ENCODE measurements around the gene PLXDC1. TPM values are rescaled to one million over a fixed set of nuclear protein-coding genes. Genes with fewer than 3 reads are reported as not detected.
"Not testable (repeated sequence)": the region's sequence is repeated elsewhere in the genome, so short reads cannot be mapped to it uniquely, and the experiment has no call there.

The PLXDC1 gene
- total RNA-seq, 6 donors from 2014 or later = 3.8 to 47.1 (median 10.5) TPM

- Histone ChIP-seq H3K27ac (no peak overlapping the region), H3K4me3 (no peak overlapping the region), H3K27me3 (no peaks in the 10 kb centered on the region), H3K36me3 (no peaks in the 10 kb centered on the region), H3K9me3 (no peaks in the 10 kb centered on the region), H3K4me1 (no peaks in the 10 kb centered on the region)
- TF ChIP-seq CTCF (IDR thresholded peaks at IDR 0.05) (no peak), POLR2AphosphoS5 (IDR thresholded peaks at IDR 0.05) (no peak), EP300 (IDR thresholded peaks at IDR 0.05) (no peak), POLR2A (IDR thresholded peaks at IDR 0.05) (no peak)
- DNase-seq (no peak), ATAC-seq (ENCODE audit: low FRiP score in 2 of 2) (no peak)
- 48 to 63% methylated on average over 2 of the region's 2 CpGs for WGBS, 2 donors
These were observed 115.4 kb downstream of the PLXDC1 start for GRCh38 chr17:39036009-39036408.

- H3K27me3 ChIP-seq; DNase-seq; ATAC-seq (ENCODE audit: low FRiP score in 2 of 2); H3K4me1 ChIP-seq; H3K36me3 ChIP-seq; H3K27ac ChIP-seq; H3K4me3 ChIP-seq; H3K9me3 ChIP-seq: not testable (repeated sequence)
- WGBS, 2 donors = 80 to 92% methylated on average over 16 of the region's 16 CpGs
These were observed 115.9 kb downstream of the PLXDC1 start for GRCh38 chr17:39035578-39035977.

- Histone ChIP-seq H3K36me3 (no peaks in the 10 kb centered on the region), H3K27ac (no peak overlapping the region), H3K4me1 (peaks cover 4 to 13% (median 7%) of the 10 kb centered on the region in 4 donors), H3K27me3 (no peaks in the 10 kb centered on the region), H3K9me3 (no peaks in the 10 kb centered on the region), H3K4me3 (no peak overlapping the region)
- no peak for TF ChIP-seq EP300 (IDR thresholded peaks at IDR 0.05)
- ATAC-seq (ENCODE audit: low FRiP score in 2 of 2) (no peak), DNase-seq (no peak)
- 98 to 100% methylated on average over 1 to 6 of the region's 6 CpGs for WGBS, 2 donors
These were observed 122.7 kb downstream of the PLXDC1 start for GRCh38 chr17:39028690-39029089.

GRCh38 chr17:39027455-39028035 lies 123.9 kb downstream of the PLXDC1 start:
- peaks cover 4 to 13% (median 7%) of the 10 kb centered on the region in 4 donors for H3K4me1 ChIP-seq
- no peaks in the 10 kb centered on the region for H3K9me3 ChIP-seq
- H3K36me3 ChIP-seq = no peaks in the 10 kb centered on the region
- WGBS, 2 donors = 42 to 49% methylated on average over 14 to 19 of the region's 21 CpGs
- DNase-seq (no peak), ATAC-seq (ENCODE audit: low FRiP score in 2 of 2) (peak in 1 of 2 donors; percentile 49)
- H3K27me3 ChIP-seq = no peaks in the 10 kb centered on the region
- peak overlapping the region in 1 of 4 donors; percentile 10 for H3K27ac ChIP-seq
- TF ChIP-seq POLR2A (IDR thresholded peaks at IDR 0.05) (no peak), EP300 (IDR thresholded peaks at IDR 0.05) (no peak), POLR2AphosphoS5 (IDR thresholded peaks at IDR 0.05) (no peak), CTCF (IDR thresholded peaks at IDR 0.05) (no peak)
- peak overlapping the region; percentile 5 to 51 (median 35) for H3K4me3 ChIP-seq

- WGBS, 2 donors = 2 to 5% methylated on average over 22 to 24 of the region's 26 CpGs
- H3K27ac ChIP-seq = peak overlapping the region in 1 of 4 donors; percentile 10
- H3K4me3 ChIP-seq = peak overlapping the region; percentile 5 to 51 (median 35)
- H3K9me3 ChIP-seq = no peaks in the 10 kb centered on the region
- H3K4me1 ChIP-seq = peaks cover 4 to 13% (median 7%) of the 10 kb centered on the region in 4 donors
- no peaks in the 10 kb centered on the region for H3K27me3 ChIP-seq
- peak; percentile 70 to 94 for DNase-seq
- no peaks in the 10 kb centered on the region for H3K36me3 ChIP-seq
- TF ChIP-seq EP300 (IDR thresholded peaks at IDR 0.05) (no peak), CTCF (IDR thresholded peaks at IDR 0.05) (peak in 1 of 6 experiments; percentile 16), POLR2AphosphoS5 (IDR thresholded peaks at IDR 0.05) (no peak), POLR2A (IDR thresholded peaks at IDR 0.05) (no peak)
- ATAC-seq (ENCODE audit: low FRiP score in 2 of 2) = peak in 1 of 2 donors; percentile 76
These were observed 124.4 kb downstream of the PLXDC1 start for GRCh38 chr17:39026980-39027451.

GRCh38 chr17:39026346-39026745 lies 125.1 kb downstream of the PLXDC1 start:
- ATAC-seq (ENCODE audit: low FRiP score in 2 of 2); DNase-seq; H3K36me3 ChIP-seq; H3K9me3 ChIP-seq; H3K27me3 ChIP-seq; H3K4me3 ChIP-seq; H3K27ac ChIP-seq: not testable (repeated sequence)
- peaks cover 4 to 13% (median 7%) of the 10 kb centered on the region in 4 donors for H3K4me1 ChIP-seq
- 86 to 88% methylated on average over 13 of the region's 13 CpGs for WGBS, 2 donors
